B cell (primary cell): Measurements from ENCODE around the gene CAMK1D.

Source experiments
- CTCF ChIP-seq: fragments of 200-600 bp; IDR thresholded peaks from one replicate; pipeline ENCODE4 v1.8.0; 2022; ENCODE audit warnings: antibody characterized with exemption, mild to moderate bottlenecking
- EZH2 ChIP-seq: IDR thresholded peaks from 2 replicates; pipeline ENCODE4 v1.6.1; 2012; ENCODE audit warnings: borderline replicate concordance, low read depth, mild to moderate bottlenecking, moderate library complexity, low read length; ENCODE audit not compliant: insufficient read depth, poor library complexity, severe bottlenecking

GRCh38 chr10:12675186-12675585 is 325.8 kb downstream of the CAMK1D start:
- TF ChIP-seq CTCF (no peak), EZH2 (no peak)
